GM21723 (cell line): ENCODE measurements around the gene CAMTA1.

Experiments
- ATAC-seq: cut with Tn5 transposase; IDR thresholded peaks from one replicate; pipeline ENCODE4 v1.9.1; 2021; ENCODE audit warnings: mild to moderate bottlenecking, moderate library complexity; ENCODE audit not compliant: unreplicated experiment

CAMTA1 gene

DNA sequence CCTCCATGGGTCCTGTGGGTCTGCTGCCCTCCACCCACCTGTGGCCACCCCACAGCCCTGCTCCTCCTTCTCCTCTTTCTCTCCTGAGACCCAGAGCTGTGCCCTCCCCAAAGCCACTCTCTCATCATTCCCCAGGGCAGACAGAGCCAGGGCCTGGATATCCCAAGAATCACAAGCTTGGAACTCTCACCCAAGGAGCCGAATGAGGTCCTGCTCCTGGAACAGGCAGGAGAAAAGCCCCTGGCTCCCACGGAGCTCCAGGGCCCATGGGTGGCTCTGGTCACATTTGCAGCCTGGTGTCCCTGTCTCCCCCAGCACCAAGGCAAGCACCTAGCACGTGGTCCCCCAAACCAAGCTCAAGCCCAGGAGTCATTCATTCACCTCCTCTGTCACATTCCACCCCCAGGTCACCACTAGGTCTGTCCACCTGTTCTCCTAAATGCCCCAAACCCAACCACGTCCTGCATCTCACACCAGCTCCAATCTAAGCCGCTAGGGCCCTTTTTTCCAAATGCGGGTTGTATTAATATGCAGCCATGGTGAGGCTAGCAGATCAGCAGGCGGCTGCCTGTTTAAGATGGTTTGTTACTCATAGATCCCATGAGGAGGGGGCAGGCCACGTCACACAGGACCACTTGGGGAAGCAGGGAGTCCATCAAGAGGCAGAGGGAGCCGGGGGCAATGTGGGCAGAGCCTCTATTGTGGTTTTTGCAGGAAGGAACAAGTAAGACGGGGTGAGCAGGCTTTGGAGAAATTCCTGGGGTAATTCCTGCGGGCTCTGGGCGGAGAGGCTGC lies 770.3 kb downstream of the CAMTA1 start:
- ATAC-seq, result no peak

DNA sequence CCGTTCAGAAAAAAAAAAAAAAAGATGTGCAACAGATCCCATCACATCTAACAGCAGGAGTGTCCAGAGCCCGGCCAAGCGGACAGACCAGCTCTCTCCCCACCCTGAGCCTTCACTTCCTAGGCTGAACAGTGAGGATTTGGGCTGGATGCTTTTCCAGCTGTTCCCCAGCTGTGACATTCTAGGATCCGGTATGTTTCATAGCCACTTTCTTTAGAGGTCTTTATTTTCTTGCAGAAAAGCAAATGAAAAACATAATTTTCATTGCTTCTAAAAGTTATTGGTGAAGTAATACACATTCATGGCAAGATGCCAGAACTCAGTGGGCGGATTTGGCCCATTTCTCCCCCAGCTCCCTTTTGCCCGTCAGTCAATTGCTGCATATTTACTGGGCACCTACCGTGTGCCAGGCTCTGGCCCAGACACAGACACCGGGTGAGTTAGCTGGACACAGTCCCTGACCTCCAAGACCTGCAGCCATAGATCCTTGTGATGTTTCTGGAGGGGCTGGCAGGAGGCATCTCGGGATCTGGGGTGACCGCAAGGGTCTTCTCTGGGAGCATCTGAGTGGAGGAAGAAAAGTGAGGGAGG lies 772.1 kb downstream of the CAMTA1 start:
- no peak for ATAC-seq

DNA sequence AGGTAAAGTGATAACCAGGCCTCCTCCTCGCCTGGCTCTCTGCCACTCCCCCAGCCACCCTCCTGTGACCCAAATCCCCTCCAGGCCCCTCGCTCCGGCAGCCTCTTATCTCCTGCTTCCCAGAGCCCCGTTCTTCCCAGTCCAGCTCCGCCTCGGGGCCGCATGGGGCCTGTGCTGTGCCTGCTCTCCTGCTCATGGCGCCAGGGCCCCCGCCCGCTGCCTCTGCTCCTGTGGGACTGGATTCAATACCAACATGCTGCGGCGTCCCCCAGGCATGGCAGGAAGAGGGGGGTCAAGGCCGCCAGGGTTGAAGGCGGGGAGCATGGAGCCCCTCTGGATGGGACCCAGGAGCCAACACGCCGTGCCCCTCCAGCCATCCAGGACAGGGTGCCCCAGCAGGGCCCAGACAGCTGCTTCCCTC lies 772.8 kb downstream of the CAMTA1 start:
- ATAC-seq, result no peak

DNA sequence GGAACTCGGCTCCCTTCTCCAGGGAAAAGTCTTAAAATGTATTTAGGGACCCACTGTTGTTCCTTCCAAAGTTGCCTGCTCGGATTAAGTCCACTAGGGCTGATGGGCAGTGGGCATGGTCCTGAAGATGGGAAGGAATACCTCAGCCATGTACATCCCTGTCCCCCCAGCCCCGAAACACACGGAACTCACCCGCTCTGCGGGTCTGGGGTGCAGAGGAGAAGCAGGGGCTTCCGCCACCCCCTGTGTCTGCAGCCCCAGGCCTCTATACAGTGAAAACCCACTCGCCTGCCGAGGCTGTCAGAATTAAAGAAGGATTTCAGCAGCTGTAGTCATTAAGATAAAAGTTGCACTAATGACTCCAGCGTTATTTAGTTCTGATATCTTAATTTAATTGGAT lies 773.2 kb downstream of the CAMTA1 start:
- no peak for ATAC-seq

DNA sequence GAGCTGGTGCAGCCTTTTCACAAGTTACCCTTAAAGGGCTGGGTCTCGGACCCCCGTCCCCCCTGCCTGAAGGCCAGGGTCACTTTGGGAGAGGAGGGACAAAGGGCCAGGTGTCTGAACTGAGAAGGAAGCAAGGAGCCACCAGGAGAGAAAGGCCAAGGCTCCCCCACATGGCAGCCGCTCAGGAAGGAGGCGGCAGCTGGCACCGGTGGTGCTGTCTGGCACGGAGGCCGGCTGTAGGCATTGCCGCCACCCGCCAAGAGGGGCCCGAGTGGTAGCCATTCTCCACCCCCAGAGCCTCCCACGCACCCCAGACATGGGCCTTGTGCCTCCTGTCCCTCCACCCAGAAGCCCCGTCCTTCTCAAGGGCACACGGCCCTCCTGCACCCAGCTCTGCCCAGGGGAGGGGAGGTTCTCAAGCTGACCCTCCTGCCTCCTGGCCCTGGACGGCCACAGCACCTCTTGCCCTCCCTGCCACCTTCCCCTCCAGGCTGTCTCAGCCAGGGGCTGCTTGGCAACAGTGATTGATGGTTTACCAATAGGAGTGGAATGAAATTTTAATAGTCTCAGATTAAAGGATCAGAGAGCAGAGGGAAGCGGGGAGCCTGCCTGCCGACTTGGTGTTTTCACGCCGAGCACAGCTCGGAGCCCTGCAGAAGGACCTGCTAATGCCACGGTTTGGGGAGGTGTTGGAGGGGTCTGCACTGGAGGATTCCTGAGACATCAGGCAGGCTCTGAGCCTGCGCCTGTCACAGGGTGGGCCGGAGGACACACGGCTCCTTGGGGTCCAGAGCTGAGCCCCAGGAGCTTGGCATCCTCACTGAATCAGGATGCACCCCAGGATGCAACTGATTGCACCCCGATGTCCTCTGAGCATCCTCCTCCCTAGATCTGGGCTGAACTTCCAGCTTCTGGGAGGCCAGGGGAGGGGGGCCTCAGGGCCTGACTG lies 773.9 kb downstream of the CAMTA1 start:
- ATAC-seq, result no peak

DNA sequence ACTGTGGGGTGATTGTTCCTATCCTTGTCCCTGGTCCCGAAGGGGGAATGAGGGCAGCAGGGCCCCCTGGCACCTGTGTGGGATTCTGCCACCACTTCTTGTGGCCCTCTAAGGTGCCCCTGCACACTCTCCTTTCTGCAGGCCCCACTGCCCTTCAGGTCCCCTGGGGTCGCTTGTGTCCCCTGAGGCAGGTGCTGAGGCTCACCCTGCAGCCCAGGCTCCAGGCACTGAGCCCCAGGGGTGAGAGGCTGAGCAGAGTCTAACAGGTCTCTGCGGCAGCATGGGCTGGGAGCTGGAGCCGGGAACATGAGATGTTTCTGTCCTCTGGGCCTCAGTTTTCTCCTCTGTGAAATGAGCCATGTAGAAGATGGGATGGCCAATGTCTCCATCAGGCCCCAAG lies 774.9 kb downstream of the CAMTA1 start:
- no peak for ATAC-seq

DNA sequence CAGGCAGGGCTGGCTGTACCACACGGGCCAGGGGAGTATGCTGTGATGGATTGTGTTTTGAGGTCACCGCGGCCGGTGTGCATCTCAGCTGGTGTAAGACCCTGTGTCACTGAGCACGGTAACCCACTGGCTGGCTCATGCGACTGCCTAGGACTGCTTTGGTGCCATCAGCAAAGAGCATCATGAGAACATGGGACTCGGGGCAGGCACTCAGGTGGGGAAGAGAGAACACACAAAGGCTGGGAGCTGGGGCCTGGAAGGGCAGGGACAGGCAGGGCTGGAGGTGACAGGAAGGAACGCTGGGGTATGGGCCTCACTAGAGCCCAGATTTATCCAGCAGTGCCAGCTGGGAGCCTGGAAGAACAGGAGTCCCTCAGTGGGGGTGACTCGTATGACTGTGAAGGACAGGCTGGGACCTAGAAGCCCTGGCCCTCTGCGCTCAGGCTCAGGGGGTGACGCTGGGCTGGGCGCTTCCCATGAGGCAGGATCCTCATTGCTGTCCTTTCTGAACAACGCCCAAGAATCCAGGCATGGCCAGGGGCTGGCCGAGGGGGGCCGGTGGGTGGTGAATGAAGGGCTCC lies 775.4 kb downstream of the CAMTA1 start:
- no peak for ATAC-seq

DNA sequence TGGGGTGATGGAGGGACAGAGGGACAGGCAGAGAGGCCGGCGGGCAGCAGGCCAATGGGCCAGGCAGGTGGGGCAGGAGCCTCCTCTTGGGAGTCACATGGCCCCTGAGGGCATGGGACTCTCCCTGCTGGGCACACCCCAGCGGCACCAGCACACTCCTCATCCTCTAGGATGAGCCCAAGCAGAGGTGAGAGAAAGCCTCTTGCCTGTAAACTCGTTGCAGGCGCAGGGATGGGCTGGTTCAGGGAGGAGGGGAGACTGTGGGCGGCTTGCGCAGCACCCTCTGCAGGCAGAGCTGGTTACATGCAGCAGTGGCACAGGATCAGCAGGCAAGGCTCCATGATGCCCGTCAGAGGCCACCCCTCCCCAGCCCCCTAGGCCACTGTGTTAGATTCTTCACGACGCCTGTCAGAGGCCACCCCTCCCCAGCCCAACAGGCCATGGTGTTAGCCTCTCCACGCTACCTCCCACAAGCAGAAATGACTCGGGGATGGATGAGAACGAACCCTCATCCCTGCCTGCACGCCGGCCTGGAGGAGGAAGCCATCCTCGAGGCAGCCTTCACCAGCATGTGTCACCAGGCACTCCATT lies 776.2 kb downstream of the CAMTA1 start:
- ATAC-seq, result no peak

DNA sequence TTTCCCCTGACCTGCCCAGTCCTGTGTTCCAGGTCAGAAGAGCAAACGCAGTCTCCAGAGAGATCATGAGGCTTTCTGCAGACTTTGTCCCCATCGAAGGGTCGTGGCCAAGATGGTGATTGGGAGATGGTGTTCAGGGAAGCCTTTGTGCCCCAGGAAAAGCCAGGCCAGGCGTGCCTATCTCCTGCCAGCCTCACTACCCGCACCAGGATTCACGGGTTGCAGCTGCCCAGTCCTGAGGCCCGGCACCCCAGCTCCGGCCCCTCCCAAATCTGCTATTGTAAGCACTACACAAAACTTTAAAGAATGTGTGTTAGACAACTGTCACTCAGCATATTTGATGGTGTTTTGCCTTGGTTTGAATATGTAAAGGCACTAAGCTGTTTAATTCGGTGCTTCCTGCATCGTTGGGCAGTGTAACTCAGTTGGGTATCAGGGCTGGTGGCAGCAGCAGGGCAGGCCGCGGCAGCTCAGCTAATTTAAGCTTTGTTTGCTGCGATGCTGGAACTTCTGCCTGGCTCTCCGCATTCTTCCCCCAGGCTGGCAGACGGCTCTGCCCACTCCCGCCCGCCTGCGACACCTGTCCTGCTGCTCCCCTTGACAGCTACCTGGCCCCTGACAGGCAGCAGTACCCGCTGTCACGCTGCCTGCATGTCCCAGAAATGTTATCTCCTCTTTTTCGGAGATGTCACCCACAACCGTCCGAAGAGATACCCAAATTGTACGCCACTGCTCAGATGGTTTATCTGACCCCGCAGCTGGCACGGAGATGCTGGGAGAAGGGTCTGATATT lies 776.9 kb downstream of the CAMTA1 start:
- ATAC-seq, result no peak

DNA sequence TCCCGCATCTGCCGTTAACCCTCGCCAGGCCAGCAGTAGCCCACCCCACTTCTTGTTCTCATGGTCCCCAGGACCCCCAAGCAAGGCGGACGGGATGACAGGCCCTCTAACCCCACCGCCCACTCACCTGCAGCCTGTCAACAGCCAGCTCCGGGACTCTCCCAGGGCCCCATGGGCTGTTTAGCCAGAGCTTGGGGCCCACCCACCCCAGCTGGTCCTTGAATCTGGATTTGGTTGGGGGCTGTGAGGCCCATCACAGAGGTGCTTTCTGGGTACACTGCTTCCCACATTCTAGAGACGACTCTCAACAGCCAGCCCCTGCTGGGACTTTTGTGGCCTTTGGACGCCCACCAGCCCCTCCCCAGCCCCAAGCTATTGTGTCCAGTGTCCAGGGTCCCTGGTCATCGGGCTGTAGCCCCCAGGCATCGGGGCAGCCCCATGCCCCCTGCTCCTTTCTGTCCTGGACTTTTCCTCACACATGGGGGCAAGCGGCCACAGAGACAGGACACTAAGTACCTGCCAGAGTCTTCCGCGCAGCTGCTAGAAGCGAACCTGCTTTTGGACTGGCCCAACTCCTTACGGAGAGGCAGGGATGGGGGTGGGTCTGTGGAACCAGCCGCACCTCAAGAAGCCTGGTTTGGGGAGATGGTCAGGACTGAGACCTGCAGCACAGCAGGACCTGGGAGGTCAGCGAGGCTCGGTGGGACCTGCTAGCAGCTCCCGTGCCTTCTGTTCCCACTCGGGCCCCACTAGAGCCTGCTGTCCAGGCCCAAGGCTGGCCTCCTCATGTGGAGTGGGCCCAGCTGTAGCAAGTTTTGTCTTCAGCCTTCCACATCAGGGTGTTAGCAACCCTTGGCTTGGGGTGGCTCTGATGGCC lies 777.7 kb downstream of the CAMTA1 start:
- no peak for ATAC-seq

DNA sequence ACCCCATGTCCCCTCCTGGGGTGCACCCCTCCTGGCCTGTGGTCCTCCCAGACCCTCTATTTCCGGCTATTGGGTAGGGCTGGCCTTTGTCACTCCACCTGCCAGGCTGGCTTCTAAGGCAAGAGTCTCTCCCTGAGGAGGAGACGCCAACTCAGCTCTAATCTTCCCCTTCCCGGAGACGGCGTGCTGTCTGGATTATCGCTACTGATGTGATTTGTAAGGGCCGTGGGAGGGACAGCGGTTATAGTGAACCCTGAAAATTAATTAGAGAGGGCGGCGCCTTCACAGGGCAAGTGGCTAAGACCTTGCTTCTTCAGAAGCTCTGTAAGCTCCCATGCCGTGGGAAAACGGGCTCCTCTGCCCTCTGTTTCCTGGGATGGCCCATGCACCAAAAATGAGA lies 778.9 kb downstream of the CAMTA1 start:
- ATAC-seq, result no peak

DNA sequence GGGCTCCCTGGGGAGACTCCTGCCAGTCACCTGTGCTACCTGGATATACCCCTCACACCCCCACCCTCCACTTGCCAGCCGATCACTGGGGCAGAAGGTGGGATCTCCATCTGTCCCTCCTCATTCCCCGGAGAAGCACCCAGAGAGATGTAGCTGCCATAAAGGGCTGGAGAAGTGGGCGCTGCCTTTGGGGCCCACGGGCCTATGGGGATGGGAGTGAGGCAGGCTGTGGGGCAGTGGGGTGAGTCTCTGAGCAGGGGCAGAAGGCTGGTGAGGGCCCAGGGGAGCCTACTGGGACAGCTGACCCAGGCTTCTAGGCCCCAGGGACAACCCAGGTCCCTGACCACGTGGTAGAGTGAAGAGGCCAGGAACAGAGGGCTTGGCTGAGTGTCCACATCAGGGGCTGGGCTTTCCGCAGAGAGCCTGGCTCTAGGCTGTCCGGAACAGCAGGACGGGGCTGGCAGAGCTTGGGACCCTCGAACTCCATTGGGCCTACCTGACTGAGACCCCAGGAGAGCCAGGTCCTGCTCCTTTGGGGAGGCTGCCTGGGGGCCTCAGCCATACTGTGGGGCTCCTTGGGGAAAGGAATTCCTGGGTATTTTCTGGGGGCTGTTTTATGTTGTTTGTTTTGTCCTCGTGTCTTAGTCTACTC lies 780.0 kb downstream of the CAMTA1 start:
- no peak for ATAC-seq

DNA sequence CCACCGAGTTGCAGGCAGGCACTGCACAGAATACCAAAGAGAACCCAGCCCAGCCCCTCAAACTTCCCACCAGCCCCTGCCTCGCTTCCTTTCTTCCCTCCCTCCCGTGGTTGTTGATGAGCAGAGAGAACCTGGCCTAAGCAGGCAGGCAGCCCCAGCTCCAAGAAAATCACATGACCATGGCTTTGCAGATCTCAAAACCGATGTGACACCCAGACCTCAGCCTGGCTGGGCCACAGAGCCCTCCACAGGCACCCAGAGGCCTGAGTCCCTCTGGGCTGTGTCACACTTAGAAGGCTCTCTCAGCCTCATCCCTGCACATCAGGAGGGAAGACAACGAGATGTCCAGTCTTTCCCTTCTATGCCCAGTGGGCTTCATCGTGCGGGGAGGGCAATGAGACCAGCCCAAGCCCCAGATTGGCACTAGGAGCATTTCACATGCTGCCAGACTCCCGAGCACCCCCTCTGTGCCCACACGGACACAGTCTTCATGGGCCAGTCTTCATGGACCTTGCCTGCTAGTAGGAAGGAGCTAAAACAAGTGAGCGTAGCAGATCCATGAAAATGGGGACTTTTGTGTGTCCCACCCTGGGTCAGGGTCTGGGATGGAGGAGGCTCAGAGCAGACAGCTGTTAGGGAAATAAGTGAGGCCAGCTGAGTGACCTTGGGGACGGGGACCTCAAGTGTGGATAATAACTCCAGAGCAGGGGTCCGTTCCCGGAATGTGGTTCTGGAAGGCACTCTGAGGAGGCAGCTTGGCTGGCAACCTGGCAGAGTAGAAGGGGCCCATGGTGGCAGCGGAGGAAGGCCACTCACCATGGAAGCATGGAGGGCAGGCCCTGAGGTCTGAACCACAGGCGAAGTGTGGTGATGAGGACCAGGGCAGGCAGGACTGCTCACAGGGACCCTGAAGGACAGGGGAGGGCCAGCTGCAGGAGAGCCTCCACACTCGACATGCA lies 781.4 kb downstream of the CAMTA1 start:
- no peak for ATAC-seq

DNA sequence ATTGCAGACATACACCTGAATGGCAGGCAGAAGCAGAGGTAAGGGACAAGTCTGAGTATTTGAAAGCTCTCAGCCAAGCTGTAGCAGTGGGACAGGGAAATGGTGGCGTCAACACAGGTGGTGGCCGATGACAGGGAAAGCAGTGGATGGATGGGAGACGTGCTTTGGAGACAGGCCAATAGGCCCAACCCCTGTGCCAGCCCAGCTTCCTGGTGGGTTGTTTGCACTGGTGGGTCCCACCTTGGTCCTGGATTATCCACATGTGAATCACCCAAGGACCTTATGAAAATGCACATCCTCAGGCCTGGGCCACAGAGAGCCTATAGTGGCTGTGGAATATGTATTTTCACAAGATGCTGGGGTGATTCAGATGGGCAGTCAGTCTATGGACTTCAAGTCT lies 782.1 kb downstream of the CAMTA1 start:
- ATAC-seq, result no peak

DNA sequence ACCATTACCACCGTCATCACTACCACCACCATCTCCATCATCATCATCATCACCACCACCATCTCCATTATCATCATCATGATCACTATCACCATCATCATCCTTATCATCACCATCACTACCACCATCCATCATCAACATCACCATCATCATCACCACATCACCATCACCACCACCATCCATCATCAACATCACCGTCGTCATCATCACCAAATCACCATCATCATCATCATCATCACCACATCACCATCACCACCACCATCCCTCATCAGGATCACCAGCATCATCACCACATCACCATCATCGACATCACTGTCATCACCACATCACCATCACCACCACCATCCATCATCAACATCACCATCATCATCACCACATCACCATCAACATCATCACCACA lies 782.8 kb downstream of the CAMTA1 start:
- ATAC-seq, result no peak

DNA sequence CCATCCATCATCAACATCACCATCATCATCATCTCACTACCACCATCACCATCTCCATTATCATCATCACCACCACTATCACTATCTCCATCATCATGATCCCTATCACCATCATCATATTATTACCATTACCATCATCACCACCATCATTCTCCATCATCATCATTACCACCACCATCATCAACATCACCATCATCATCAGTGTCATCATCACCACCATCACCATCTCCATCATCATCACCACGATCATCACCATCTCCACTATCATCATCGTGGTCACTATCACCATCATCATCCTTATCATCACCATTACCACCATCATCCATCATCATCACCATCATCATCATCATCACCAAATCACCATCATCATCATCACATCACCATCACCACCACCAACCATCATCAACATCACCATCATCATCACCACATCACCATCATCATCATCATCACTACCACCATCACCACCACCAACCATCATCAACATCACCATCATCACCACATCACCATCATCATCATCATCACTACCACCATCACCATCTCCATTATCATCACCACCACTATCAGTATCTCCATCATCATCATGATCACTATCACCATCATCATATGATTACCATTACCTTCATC lies 783.8 kb downstream of the CAMTA1 start:
- ATAC-seq, result no peak

DNA sequence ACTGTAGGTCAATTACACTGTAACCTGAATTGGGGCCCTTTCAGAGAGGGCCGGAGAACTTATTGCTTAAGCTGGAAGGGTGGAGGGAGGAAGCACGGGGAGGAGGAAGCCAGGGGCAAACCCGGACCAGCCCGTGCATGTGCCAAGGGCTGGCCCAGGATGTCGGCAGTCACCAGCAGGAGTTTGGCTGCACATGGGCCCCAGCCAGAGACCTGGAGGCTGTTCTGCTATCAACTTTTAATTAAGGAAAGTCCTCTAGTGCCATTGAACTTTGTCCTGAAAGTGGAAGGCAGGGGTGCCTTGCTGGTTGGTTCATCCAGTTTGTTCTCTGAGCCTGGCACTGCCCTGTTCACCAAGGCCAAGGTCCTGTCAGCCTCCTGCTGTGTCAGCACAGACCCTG lies 785.1 kb downstream of the CAMTA1 start:
- ATAC-seq, result no peak
